Body of pancreas (tissue), 4 donors: Measurements from ENCODE around the gene TENM3. TPM values are rescaled to one million over a fixed set of nuclear protein-coding genes. Genes with fewer than 3 reads are reported as not detected.

Source experiments
- ATAC-seq: fragments of 150-250 bp; one replicate; pipeline ENCODE4 v1.9.1; 2016
- DNase-seq, 4 donors: peaks; one replicate each; pipeline ENCODE4 v3.0.0-alpha.2; 2019
- H3K27ac ChIP-seq, 4 donors: fragments of 200-600 bp; sonication (generic); 1 replicate in 3 of 4; 2 replicates in 1 of 4; pipeline versions ENCODE4 v1.5.1 to v1.6.1; 2016 to 2019; ENCODE audit warnings: mild to moderate bottlenecking in 1 of 4, mixed read lengths in 1 of 4, moderate library complexity in 1 of 4
- H3K27me3 ChIP-seq, 2 donors: fragments of 200-600 bp; sonication (generic); one replicate each; pipeline ENCODE4 v1.6.0; 2016; ENCODE audit warnings: mild to moderate bottlenecking in 1 of 2
- H3K36me3 ChIP-seq, 2 donors: fragments of 200-600 bp; sonication (generic); replicated peaks in 1 of 2; 2 replicates each; pipeline ENCODE4 v1.5.1; 2016; ENCODE audit warnings: low read depth in 2 of 2; ENCODE audit not compliant: insufficient read depth in 1 of 2
- H3K4me1 ChIP-seq: fragments of 200-600 bp; sonication (generic); one replicate; pipeline ENCODE4 v1.6.0; 2016
- H3K4me3 ChIP-seq, 2 donors: fragments of 200-600 bp; sonication (generic); 1 replicate in 1 of 2; 2 replicates in 1 of 2; pipeline ENCODE4 v1.5.1; 2016 to 2019
- H3K9me3 ChIP-seq, 3 donors: fragments of 200-600 bp; sonication (generic); 1 replicate in 2 of 3; 2 replicates in 1 of 3; pipeline ENCODE4 v1.5.1; 2016
- POLR2A ChIP-seq, 3 donors: fragments of 450-650 bp; IDR thresholded peaks; one replicate each; pipeline ENCODE4 v1.6.1; 2016; ENCODE audit warnings: antibody characterized with exemption in 3 of 3, mild to moderate bottlenecking in 2 of 3
- WGBS, 2 donors: methylation state at CpG; one replicate each; pipeline ENCODE4 v1.1.5; 2017; 5-methylcytosine and 5-hydroxymethylcytosine counted together
- intact Hi-C: fragments of 100-400 bp; cut with DNase I; formaldehyde crosslinking; loops from one replicate; pipeline ENCODE4 v1.15.1; 2023
- total RNA-seq, 2 donors: library from RNA; depleted of rRNA; stranded (reverse); fragments of >200 nt; gene quantifications; one replicate each; pipeline ENCODE4 v1.1.0, GENCODE V29; 2016
- TF ChIP-seq, protein P1 (sequence below), 7 experiments: fragments of 450-650 bp in 4 of 7; fragments of 200-600 bp in 3 of 7; sonication (generic) in 3 of 7; IDR thresholded peaks; one replicate each; pipeline ENCODE4 v1.5.1; 2016 to 2019; ENCODE audit warnings: antibody characterized with exemption in 7 of 7

Gene TENM3
- total RNA-seq, 2 donors from 2014 or later = 2.3 to 9.6 TPM

DNA sequence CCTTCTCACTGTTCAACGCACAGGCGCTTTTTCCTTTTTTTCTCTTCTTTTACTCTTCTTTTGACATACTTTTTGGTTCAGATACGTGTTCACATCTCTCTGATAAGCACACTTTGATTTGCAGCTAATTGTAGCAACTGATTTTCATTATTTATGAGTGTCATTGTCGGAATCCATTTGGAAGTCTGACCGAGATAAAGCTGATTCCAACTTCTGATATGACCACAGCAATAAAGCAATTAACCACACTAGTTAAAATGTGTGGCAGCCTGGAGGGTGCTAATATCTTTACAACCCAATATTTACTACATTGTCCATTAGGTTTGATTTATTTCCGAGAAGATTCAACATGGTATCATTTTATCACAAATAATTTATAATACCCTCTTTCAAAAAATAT, 101.8 kb downstream of the TENM3 start:
- ATAC-seq (no peak), DNase-seq (no peak)
- no peaks in the 10 kb centered on the region for H3K36me3 ChIP-seq
- no peak overlapping the region for H3K4me3 ChIP-seq
- intact Hi-C loops = no loop called here
- 62 to 76% methylated on average over 6 of the region's 6 CpGs for WGBS, 2 donors
- no peaks in the 10 kb centered on the region for H3K27me3 ChIP-seq
- no peak overlapping the region for H3K27ac ChIP-seq
- no peak for TF ChIP-seq POLR2A (IDR thresholded peaks at IDR 0.05)
- TF ChIP-seq, protein P1, sequence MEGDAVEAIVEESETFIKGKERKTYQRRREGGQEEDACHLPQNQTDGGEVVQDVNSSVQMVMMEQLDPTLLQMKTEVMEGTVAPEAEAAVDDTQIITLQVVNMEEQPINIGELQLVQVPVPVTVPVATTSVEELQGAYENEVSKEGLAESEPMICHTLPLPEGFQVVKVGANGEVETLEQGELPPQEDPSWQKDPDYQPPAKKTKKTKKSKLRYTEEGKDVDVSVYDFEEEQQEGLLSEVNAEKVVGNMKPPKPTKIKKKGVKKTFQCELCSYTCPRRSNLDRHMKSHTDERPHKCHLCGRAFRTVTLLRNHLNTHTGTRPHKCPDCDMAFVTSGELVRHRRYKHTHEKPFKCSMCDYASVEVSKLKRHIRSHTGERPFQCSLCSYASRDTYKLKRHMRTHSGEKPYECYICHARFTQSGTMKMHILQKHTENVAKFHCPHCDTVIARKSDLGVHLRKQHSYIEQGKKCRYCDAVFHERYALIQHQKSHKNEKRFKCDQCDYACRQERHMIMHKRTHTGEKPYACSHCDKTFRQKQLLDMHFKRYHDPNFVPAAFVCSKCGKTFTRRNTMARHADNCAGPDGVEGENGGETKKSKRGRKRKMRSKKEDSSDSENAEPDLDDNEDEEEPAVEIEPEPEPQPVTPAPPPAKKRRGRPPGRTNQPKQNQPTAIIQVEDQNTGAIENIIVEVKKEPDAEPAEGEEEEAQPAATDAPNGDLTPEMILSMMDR (IDR thresholded peaks at IDR 0.05) = no peak
- no peaks in the 10 kb centered on the region for H3K9me3 ChIP-seq
- peaks cover 29% of the 10 kb centered on the region for H3K4me1 ChIP-seq

DNA sequence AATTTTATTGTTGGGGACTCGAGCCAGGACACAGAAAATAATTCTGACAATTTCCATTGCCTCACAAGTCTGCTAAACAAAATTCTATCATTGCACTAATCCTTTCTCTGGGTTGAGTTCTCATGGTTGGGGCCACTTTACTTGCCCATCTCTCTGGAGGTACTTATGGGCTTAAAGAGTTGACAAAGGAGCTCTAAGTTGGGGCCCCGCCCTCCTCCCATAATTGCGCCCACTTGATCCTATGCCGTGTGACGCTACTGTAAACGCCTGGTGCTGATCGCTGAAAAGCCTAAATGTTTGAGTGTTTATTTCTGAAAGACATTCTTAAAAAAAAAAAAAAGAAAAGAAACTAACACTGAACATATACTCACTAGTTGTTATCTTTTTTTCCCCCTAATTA, 103.0 kb downstream of the TENM3 start:
- ATAC-seq (no peak), DNase-seq (no peak)
- Histone ChIP-seq H3K9me3 (no peaks in the 10 kb centered on the region), H3K27ac (peak overlapping the region in 2 of 4 donors; percentile 46 to 50), H3K4me3 (no peak overlapping the region), H3K27me3 (no peaks in the 10 kb centered on the region), H3K36me3 (no peaks in the 10 kb centered on the region), H3K4me1 (peaks cover 29% of the 10 kb centered on the region)
- TF ChIP-seq POLR2A (IDR thresholded peaks at IDR 0.05) = no peak
- TF ChIP-seq, protein P1 (IDR thresholded peaks at IDR 0.05) = no peak
- intact Hi-C loops = no loop called here
- 88 to 95% methylated on average over 7 of the region's 7 CpGs for WGBS, 2 donors

DNA sequence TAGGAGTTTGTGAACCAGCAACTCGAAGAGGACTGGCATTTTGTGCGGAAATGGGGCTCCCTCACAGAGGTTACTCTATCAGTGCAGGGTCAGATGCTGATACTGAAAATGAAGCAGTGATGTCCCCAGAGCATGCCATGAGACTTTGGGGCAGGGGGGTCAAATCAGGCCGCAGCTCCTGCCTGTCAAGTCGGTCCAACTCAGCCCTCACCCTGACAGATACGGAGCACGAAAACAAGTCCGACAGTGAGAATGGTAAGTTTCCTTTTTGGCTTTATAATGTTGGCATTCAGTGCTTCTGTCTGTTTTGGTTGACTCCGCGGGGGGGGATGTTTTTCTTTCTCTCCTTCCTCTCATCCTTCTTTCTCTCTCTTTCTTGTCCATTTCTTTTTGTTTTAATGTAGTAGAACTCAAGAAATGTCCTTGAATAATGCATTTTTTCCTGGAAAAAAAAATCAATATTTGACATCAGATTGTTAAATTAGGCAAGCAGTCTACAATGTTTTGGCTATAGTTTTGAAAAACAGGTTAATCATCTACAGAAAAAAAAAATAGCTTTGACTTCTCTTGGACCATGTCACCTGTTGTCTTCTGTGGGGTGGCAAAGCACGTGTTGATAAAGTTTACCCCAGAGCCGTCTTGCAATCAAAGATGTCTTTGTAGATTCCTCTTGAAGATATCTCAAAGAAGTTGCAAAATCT, 103.6 kb downstream of the TENM3 start:
- intact Hi-C loops = no loop called here
- TF ChIP-seq POLR2A (IDR thresholded peaks at IDR 0.05) = no peak
- TF ChIP-seq, protein P1 (IDR thresholded peaks at IDR 0.05) = no peak
- WGBS, 2 donors = 7 to 14% methylated on average over 11 of the region's 11 CpGs
- ATAC-seq = peak; percentile 88
- Histone ChIP-seq H3K9me3 (no peaks in the 10 kb centered on the region), H3K4me3 (no peak overlapping the region), H3K36me3 (no peaks in the 10 kb centered on the region), H3K27ac (peak overlapping the region in 3 of 4 donors; percentile 14 to 50 (median 46)), H3K4me1 (peaks cover 29% of the 10 kb centered on the region), H3K27me3 (no peaks in the 10 kb centered on the region)
- DNase-seq = peak in 3 of 4 donors; percentile 41 to 55 (median 50)

DNA sequence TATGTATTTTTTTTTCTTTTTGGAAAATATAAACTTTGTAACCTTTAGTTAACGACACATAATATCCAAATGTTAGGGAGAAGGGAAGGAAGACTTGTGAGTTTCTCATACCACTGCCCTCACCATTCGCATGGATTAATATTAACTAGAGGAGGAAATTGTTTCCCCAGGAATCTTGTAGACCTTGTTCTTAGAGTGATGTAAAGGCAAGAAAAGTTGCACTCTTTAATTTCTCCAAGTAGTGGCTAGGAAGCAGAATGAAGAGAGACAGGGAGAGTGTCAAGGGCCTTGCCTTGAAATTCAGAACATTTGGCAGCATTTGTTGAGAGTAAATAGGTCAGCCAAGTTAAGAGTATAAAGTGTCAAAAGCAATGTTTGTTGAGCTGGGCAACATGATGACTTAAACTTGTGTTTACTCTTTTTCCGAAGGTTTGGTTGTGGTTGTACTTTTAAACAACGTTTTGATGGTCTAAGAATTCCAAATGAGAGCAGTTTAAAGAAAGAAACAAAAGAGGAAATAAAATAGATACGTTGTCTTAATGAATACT, 105.7 kb downstream of the TENM3 start:
- Histone ChIP-seq H3K9me3 (no peaks in the 10 kb centered on the region), H3K4me1 (peaks cover 29% of the 10 kb centered on the region), H3K4me3 (no peak overlapping the region), H3K36me3 (no peaks in the 10 kb centered on the region), H3K27me3 (no peaks in the 10 kb centered on the region), H3K27ac (no peak overlapping the region)
- WGBS, 2 donors = 21% methylated on average over 5 of the region's 5 CpGs
- TF ChIP-seq POLR2A (IDR thresholded peaks at IDR 0.05) = no peak
- DNase-seq = peak in 1 of 4 donors; percentile 11
- intact Hi-C loops = no loop called here
- ATAC-seq = peak; percentile 41

DNA sequence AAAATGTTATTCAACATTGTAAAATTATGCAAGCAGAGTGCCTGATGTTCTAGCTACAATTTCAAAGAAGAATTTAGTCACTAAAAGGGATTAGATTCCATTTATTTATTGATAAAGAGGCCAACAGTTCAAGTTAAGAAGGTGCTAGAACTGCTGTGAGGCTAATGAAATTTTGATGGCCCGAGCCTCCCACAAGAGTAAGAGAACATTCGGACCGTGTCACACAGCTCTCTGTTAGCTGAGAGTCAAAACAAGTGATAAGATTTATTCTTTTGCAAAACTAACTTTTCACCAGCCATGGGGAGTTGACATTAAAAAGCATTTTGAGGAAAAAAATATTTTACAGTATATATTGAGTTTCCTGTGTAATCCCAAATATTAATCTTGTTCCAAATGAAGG, 106.8 kb downstream of the TENM3 start:
- Histone ChIP-seq H3K27ac (no peak overlapping the region), H3K36me3 (no peaks in the 10 kb centered on the region), H3K27me3 (no peaks in the 10 kb centered on the region), H3K9me3 (no peaks in the 10 kb centered on the region), H3K4me3 (no peak overlapping the region), H3K4me1 (peaks cover 29% of the 10 kb centered on the region)
- intact Hi-C loops = no loop called here
- DNase-seq (no peak), ATAC-seq (no peak)
- TF ChIP-seq, protein P1 (IDR thresholded peaks at IDR 0.05) = no peak
- TF ChIP-seq POLR2A (IDR thresholded peaks at IDR 0.05) = no peak
- 82 to 85% methylated on average over 3 of the region's 3 CpGs for WGBS, 2 donors
